K562 (cell line): ENCODE measurements around the gene GNPTAB. TPM values are rescaled to one million over a fixed set of nuclear protein-coding genes. Genes with fewer than 3 reads are reported as not detected.

ENCODE experiments used
- ATAC-seq: fragments of 200-7000 bp; cut with Tn5 transposase; 3 replicates; pipeline ENCODE4 v1.9.1; 2020; ENCODE audit warnings: moderate library complexity
- BruUV-seq: library from RNA; stranded (reverse); fragments of 400-500 nt; replicated peaks from 2 replicates; lab custom pipeline; 2021; lab: Mats Ljungman, UMichigan
- CTCF ChIA-PET: fragments of 300-600 bp; formaldehyde crosslinking; extraction: SDS; loops from one replicate; lab custom pipeline; 2021; ENCODE audit warnings: low intra/inter-chr PET ratio; lab: Yijun Ruan, JAX
- POLR2A ChIA-PET: fragments of 300-600, 350-650 bp; sonication (Branson Sonifier 250); formaldehyde crosslinking; extraction: SDS; loops from one replicate; lab custom pipeline; 2021; ENCODE audit warnings: antibody characterized with exemption, inconsistent platforms; lab: Yijun Ruan, JAX
- DNase-seq, 4 experiments: peaks; one replicate each; pipeline versions ENCODE4 v3.0.0 to v3.0.0-alpha.2; 2011 to 2018; ENCODE audit warnings: low spot score in 3 of 4, mixed read lengths in 3 of 4; ENCODE audit errors: extremely low read depth in 1 of 4
- FAIRE-seq: peaks from 2 replicates; lab custom pipeline; 2011; peaks lifted over from hg19 to GRCh38; lab: Jason Lieb, UNC
- H2AFZ ChIP-seq: 2 replicates; pipeline ENCODE4 v1.6.0; 2011; ENCODE audit warnings: low read depth, low read length, control low read depth, inconsistent platforms
- H3K27ac ChIP-seq: fragments of 200-600 bp; 3 replicates; pipeline ENCODE4 v1.8.0; 2011; ENCODE audit warnings: low read depth, mild to moderate bottlenecking, control low read depth, inconsistent platforms, low read length, moderate library complexity, mixed read lengths; ENCODE audit errors: extremely low read depth
- H3K27me3 ChIP-seq, 2 experiments: fragments of 300-600 bp in 1 of 2; 2 replicates in 1 of 2; 3 replicates in 1 of 2; pipeline versions ENCODE4 v1.6.0 to v1.8.0; 2011; ENCODE audit warnings: inconsistent platforms in 2 of 2, low read length in 2 of 2, mild to moderate bottlenecking in 1 of 2, mixed read lengths in 1 of 2, moderate library complexity in 1 of 2; ENCODE audit not compliant: control insufficient read depth in 2 of 2, insufficient read depth in 2 of 2
- H3K36me3 ChIP-seq: fragments of 300-600 bp; 3 replicates; pipeline ENCODE4 v1.8.0; 2011; ENCODE audit warnings: mild to moderate bottlenecking, low read length, inconsistent platforms; ENCODE audit not compliant: control insufficient read depth, insufficient read depth
- H3K4me1 ChIP-seq, 2 experiments: fragments of 200-600 bp in 1 of 2; replicated peaks in 1 of 2; 2 replicates in 1 of 2; 3 replicates in 1 of 2; pipeline versions ENCODE4 v1.5.1 to v1.8.0; 2011; ENCODE audit warnings: inconsistent platforms in 2 of 2, low read length in 2 of 2, mild to moderate bottlenecking in 1 of 2, mixed read lengths in 1 of 2, moderate library complexity in 1 of 2; ENCODE audit not compliant: control insufficient read depth in 2 of 2, insufficient read depth in 2 of 2
- H3K4me2 ChIP-seq: 2 replicates; pipeline ENCODE4 v1.6.1; 2011; ENCODE audit warnings: low read length, control low read depth, inconsistent platforms, mixed read lengths; ENCODE audit not compliant: insufficient read depth
- H3K4me3 ChIP-seq: fragments of 200-600 bp; sonication (generic), shearing (Covaris generic); 2 replicates; pipeline ENCODE4 v1.5.1; 2016; ENCODE audit warnings: control low read depth, inconsistent platforms
- H3K79me2 ChIP-seq: fragments of 200-600 bp; 3 replicates; pipeline ENCODE4 v1.8.0; 2011; ENCODE audit warnings: low read length, inconsistent platforms; ENCODE audit not compliant: control insufficient read depth, insufficient read depth
- H3K9ac ChIP-seq, 2 experiments: 2 replicates each; pipeline versions ENCODE4 v1.6.0 to v1.6.1; 2011; ENCODE audit warnings: low read depth in 2 of 2, low read length in 2 of 2, control low read depth in 1 of 2, inconsistent platforms in 1 of 2, mild to moderate bottlenecking in 1 of 2, mixed read lengths in 1 of 2; ENCODE audit not compliant: insufficient read depth in 1 of 2
- H3K9me1 ChIP-seq: one replicate; pipeline ENCODE4 v1.6.0; 2011; ENCODE audit warnings: inconsistent platforms, mild to moderate bottlenecking, low read length, moderate library complexity; ENCODE audit not compliant: control insufficient read depth, insufficient read depth
- H3K9me3 ChIP-seq: replicated peaks from 2 replicates; pipeline ENCODE4 v1.5.1; 2011; ENCODE audit warnings: low read depth, low read length, inconsistent platforms; ENCODE audit not compliant: control insufficient read depth, insufficient read depth
- H4K20me1 ChIP-seq: replicated peaks from 2 replicates; pipeline ENCODE4 v1.6.1; 2011; ENCODE audit warnings: low read length, inconsistent platforms, mixed read lengths; ENCODE audit not compliant: control insufficient read depth, insufficient read depth
- CREB1 ChIP-seq, 2 experiments: sonication (generic) in 1 of 2; formaldehyde crosslinking in 1 of 2; IDR thresholded peaks; 2 replicates each; pipeline versions ENCODE4 v1.6.1 to v1.8.0; 2012 to 2022; ENCODE audit warnings: inconsistent platforms in 1 of 2, mild to moderate bottlenecking in 1 of 2, missing genetic modification reagents in 1 of 2, moderate library complexity in 1 of 2
- GATA2 ChIP-seq: sonication (generic); formaldehyde crosslinking; IDR thresholded peaks from 2 replicates; pipeline ENCODE4 v1.4.0; 2020; ENCODE audit warnings: mild to moderate bottlenecking, missing genetic modification reagents
- HNRNPH1 ChIP-seq: fragments of 200-400 bp; formaldehyde crosslinking; optimal IDR thresholded peaks from 2 replicates; pipeline ENCODE3; 2017; ENCODE audit warnings: low read depth, mild to moderate bottlenecking, low read length, moderate library complexity
- JUNB ChIP-seq: fragments of 450-650 bp; formaldehyde crosslinking; conservative IDR thresholded peaks from 2 replicates; pipeline ENCODE4 v1.4.0; 2020; ENCODE audit warnings: mild to moderate bottlenecking
- NFE2 ChIP-seq: IDR thresholded peaks from 2 replicates; pipeline ENCODE4 v1.6.1; 2014; ENCODE audit warnings: antibody characterized with exemption, low read depth
- NKRF ChIP-seq: fragments of 450-650 bp; IDR thresholded peaks from 2 replicates; pipeline ENCODE4 v1.6.1; 2016; ENCODE audit warnings: borderline replicate concordance
- SMARCA4 ChIP-seq: fragments of 450-650 bp; IDR thresholded peaks from 2 replicates; pipeline ENCODE4 v1.6.1; 2016
- ZNF347 ChIP-seq: fragments of 450-650 bp; formaldehyde crosslinking; IDR thresholded peaks from 2 replicates; pipeline ENCODE4 v1.4.0; 2020; ENCODE audit warnings: low read depth, mild to moderate bottlenecking, moderate library complexity
- ZNF384 ChIP-seq: IDR thresholded peaks from 2 replicates; pipeline ENCODE4 v1.6.1; 2012; ENCODE audit warnings: low read depth, low read length, improper control_type of control experiment
- ZNF518B ChIP-seq: fragments of 250-450 bp; sonication (Bioruptor Pico); IDR thresholded peaks from 2 replicates; pipeline ENCODE4 v1.5.0; 2021; ENCODE audit warnings: mild to moderate bottlenecking, moderate library complexity
- ZNF668 ChIP-seq: fragments of 250-450 bp; sonication (Bioruptor Pico); IDR thresholded peaks from 2 replicates; pipeline ENCODE4 v1.8.0; 2022; ENCODE audit warnings: mild to moderate bottlenecking, inconsistent platforms
- WGBS: fragments of 100-300 bp; shearing (Covaris generic); methylation state at CpG from one replicate; pipeline ENCODE4 v1.1.6; 2016; ENCODE audit warnings: low coverage, mixed read lengths; ENCODE audit not compliant: insufficient coverage; ENCODE audit errors: missing lambda C conversion rate; 5-methylcytosine and 5-hydroxymethylcytosine counted together
- in situ Hi-C: fragments of 300-500 bp; cut with MboI; formaldehyde crosslinking; loops from 4 replicates; pipeline ENCODE4 v1.15.0; 2018; ENCODE audit warnings: inconsistent platforms, mixed read lengths
- intact Hi-C: fragments of 100-400 bp; cut with micrococcal nuclease; formaldehyde crosslinking; loops from 2 replicates; pipeline ENCODE4 v1.14.2; 2022
- polyA plus RNA-seq, 8 experiments: library from polyadenylated mRNA; depleted of rRNA in 4 of 8; stranded (reverse) in 5 of 8; unstranded in 3 of 8; fragments of >200 nt; fragmentation: Nextera tagmentation in 2 of 8; fragmentation: Illumina TruSeq in 1 of 8; extraction: Ambion mirVana in 2 of 8; extraction: Trizol in 1 of 8; gene quantifications; 2 replicates each; pipeline versions ENCODE4 v1.2.1 to v1.2.3, GENCODE V29; 2011 to 2014; ENCODE audit warnings: inconsistent platforms in 1 of 8, missing spikeins in 1 of 8
- total RNA-seq, 7 experiments: library from RNA; depleted of rRNA in 6 of 7; stranded (reverse); fragments of >200 nt in 6 of 7; fragmentation: Illumina TruSeq in 2 of 7; extraction: Trizol in 2 of 7; gene quantifications; 2 replicates each; pipeline versions ENCODE4 v1.2.1 to v1.2.3, GENCODE V29; 2011 to 2021; ENCODE audit warnings: low replicate concordance in 1 of 7
- TF ChIP-seq, protein P1 (sequence below): IDR thresholded peaks from 3 replicates; pipeline ENCODE4 v1.6.1; 2011; ENCODE audit warnings: borderline replicate concordance, mild to moderate bottlenecking, moderate library complexity; ENCODE audit not compliant: insufficient read length; ENCODE audit errors: extremely low read depth
- TF ChIP-seq, protein P2 (sequence below): fragments of 250-450 bp; sonication (Bioruptor Pico); IDR thresholded peaks from 2 replicates; pipeline ENCODE4 v1.5.1; 2021; ENCODE audit warnings: mild to moderate bottlenecking

GNPTAB gene
- total and polyA plus RNA-seq, 9 of the 15 experiments (the other 6 are each of a cell fraction or from before 2014, with no cell fraction given), result 5.9 to 23.2 (median 19.3) TPM

- no peak overlapping the region for H3K4me2 ChIP-seq
- H4K20me1 ChIP-seq, result no peaks in the 10 kb centered on the region
- no peaks in the 10 kb centered on the region for H3K79me2 ChIP-seq
- BruUV-seq, result no TSS peak
- ChIA-PET POLR2A (interaction anchor here (1.1 to 1.6 kb wide), 2 partner anchors 13 to 27 kb away, joined by 3 to 5 read pairs; no protein-coding TSS in a partner anchor), CTCF (no interaction called here)
- in situ Hi-C loops (no loop called here), intact Hi-C loops (no loop called here)
- no peaks in the 10 kb centered on the region for H3K9me1 ChIP-seq
- ATAC-seq (no peak), DNase-seq (no peak), FAIRE-seq (no peak)
- no peak overlapping the region for H3K4me3 ChIP-seq
- no peaks in the 10 kb centered on the region for H3K9me3 ChIP-seq
- H2AFZ ChIP-seq, result no peak overlapping the region
- no peak overlapping the region for H3K9ac ChIP-seq
- no peak overlapping the region for H3K27ac ChIP-seq
- peaks cover 87% of the 10 kb centered on the region for H3K36me3 ChIP-seq
- H3K4me1 ChIP-seq, result no peaks in the 10 kb centered on the region
- WGBS, result 73% methylated on average over 1 of the region's 1 CpG
- H3K27me3 ChIP-seq, result no peaks in the 10 kb centered on the region
- TF ChIP-seq ZNF518B (CRISPR knock-in tag) (no peak), JUNB (CRISPR knock-in tag) (no peak), GATA2 (CRISPR knock-in tag) (no peak), CREB1 (IDR thresholded peaks at IDR 0.05) (no peak), CREB1 (CRISPR knock-in tag; IDR thresholded peaks at IDR 0.05) (no peak), SMARCA4 (no peak), ZNF668 (CRISPR knock-in tag) (no peak), ZNF384 (no peak), HNRNPH1 (no peak), ZNF347 (CRISPR knock-in tag) (no peak), NKRF (no peak), NFE2 (no peak)
- TF ChIP-seq, protein P1, sequence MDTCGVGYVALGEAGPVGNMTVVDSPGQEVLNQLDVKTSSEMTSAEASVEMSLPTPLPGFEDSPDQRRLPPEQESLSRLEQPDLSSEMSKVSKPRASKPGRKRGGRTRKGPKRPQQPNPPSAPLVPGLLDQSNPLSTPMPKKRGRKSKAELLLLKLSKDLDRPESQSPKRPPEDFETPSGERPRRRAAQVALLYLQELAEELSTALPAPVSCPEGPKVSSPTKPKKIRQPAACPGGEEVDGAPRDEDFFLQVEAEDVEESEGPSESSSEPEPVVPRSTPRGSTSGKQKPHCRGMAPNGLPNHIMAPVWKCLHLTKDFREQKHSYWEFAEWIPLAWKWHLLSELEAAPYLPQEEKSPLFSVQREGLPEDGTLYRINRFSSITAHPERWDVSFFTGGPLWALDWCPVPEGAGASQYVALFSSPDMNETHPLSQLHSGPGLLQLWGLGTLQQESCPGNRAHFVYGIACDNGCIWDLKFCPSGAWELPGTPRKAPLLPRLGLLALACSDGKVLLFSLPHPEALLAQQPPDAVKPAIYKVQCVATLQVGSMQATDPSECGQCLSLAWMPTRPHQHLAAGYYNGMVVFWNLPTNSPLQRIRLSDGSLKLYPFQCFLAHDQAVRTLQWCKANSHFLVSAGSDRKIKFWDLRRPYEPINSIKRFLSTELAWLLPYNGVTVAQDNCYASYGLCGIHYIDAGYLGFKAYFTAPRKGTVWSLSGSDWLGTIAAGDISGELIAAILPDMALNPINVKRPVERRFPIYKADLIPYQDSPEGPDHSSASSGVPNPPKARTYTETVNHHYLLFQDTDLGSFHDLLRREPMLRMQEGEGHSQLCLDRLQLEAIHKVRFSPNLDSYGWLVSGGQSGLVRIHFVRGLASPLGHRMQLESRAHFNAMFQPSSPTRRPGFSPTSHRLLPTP, result no peak
- TF ChIP-seq, protein P2, sequence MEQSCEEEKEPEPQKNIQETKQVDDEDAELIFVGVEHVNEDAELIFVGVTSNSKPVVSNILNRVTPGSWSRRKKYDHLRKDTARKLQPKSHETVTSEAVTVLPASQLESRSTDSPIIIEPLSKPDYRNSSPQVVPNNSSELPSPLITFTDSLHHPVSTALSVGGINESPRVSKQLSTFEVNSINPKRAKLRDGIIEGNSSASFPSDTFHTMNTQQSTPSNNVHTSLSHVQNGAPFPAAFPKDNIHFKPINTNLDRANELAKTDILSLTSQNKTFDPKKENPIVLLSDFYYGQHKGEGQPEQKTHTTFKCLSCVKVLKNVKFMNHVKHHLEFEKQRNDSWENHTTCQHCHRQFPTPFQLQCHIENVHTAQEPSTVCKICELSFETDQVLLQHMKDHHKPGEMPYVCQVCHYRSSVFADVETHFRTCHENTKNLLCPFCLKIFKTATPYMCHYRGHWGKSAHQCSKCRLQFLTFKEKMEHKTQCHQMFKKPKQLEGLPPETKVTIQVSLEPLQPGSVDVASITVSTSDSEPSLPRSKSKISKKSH, result no peak
Observed at GRCh38 chr12:101746661-101747060, 84.1 kb downstream of the GNPTAB start.
